ENCODE data around the gene KRT33B. TPM values are rescaled to one million over a fixed set of nuclear protein-coding genes. Genes with fewer than 3 reads are reported as not detected.

Gene KRT33B
- polyA plus RNA-seq, 1 donor from 2014 or later, result not detected

GRCh38 chr17:41394254-41394996 is 24.8 kb upstream of the KRT33B start:
- H3K27ac ChIP-seq (ENCODE audit: low read length), result no peak overlapping the region
- no peaks in the 10 kb centered on the region for H3K36me3 ChIP-seq (ENCODE audit: insufficient read depth, low read length)
- H3K4me2 ChIP-seq (ENCODE audit: low read length), result no peak overlapping the region
- no peaks in the 10 kb centered on the region for H3K9me3 ChIP-seq (ENCODE audit: low read length)
- H4K20me1 ChIP-seq (ENCODE audit: insufficient read depth), result no peaks in the 10 kb centered on the region
- H3F3A ChIP-seq (ENCODE audit: insufficient read depth, low read length, poor library complexity, severe bottlenecking), result no peaks in the 10 kb centered on the region
- no peak overlapping the region for H3K4me3 ChIP-seq (ENCODE audit: low read length)
- H3K9me2 ChIP-seq (ENCODE audit: insufficient read depth, low read length), result no peaks in the 10 kb centered on the region
- H3K9ac ChIP-seq (ENCODE audit: low read length), result no peak overlapping the region
- H3K79me2 ChIP-seq (replicated peaks; ENCODE audit: insufficient read depth, low read length), result no peaks in the 10 kb centered on the region
- no peak overlapping the region for H2AFZ ChIP-seq (ENCODE audit: low read depth, low read length)
- no peaks in the 10 kb centered on the region for H3K27me3 ChIP-seq (ENCODE audit: insufficient read depth, low read depth, low read length)
- TF ChIP-seq MXI1 (conservative IDR thresholded peaks at IDR 0.05; ENCODE audit: poor library complexity, severe bottlenecking) (no peak), CTCF (IDR thresholded peaks at IDR 0.05; ENCODE audit: poor library complexity, severe bottlenecking) (no peak), EP300 (conservative IDR thresholded peaks at IDR 0.05; ENCODE audit: poor library complexity, severe bottlenecking) (no peak), SMC3 (conservative IDR thresholded peaks at IDR 0.05; ENCODE audit: poor library complexity) (no peak), REST (IDR thresholded peaks at IDR 0.05; ENCODE audit: borderline replicate concordance) (no peak), POLR2AphosphoS5 (IDR thresholded peaks at IDR 0.05) (no peak), TAF1 (IDR thresholded peaks at IDR 0.05; ENCODE audit: low read depth) (no peak), RAD21 (conservative IDR thresholded peaks at IDR 0.05) (no peak), EZH2 (IDR thresholded peaks at IDR 0.05; ENCODE audit: borderline replicate concordance, insufficient read depth, low read length, poor library complexity, severe bottlenecking) (no peak)

GRCh38 chr17:41393826-41394225 is 24.2 kb upstream of the KRT33B start:
- H3K4me2 ChIP-seq (ENCODE audit: low read length), result no peak overlapping the region
- no peaks in the 10 kb centered on the region for H3K9me3 ChIP-seq (ENCODE audit: low read length)
- H3K9me2 ChIP-seq (ENCODE audit: insufficient read depth, low read length), result no peaks in the 10 kb centered on the region
- H4K20me1 ChIP-seq (ENCODE audit: insufficient read depth), result no peaks in the 10 kb centered on the region
- H3K4me3 ChIP-seq (ENCODE audit: low read length), result no peak overlapping the region
- no peak overlapping the region for H3K9ac ChIP-seq (ENCODE audit: low read length)
- H3K27ac ChIP-seq (ENCODE audit: low read length), result no peak overlapping the region
- no peaks in the 10 kb centered on the region for H3K36me3 ChIP-seq (ENCODE audit: insufficient read depth, low read length)
- H3F3A ChIP-seq (ENCODE audit: insufficient read depth, low read length, poor library complexity, severe bottlenecking), result no peaks in the 10 kb centered on the region
- TF ChIP-seq RAD21 (conservative IDR thresholded peaks at IDR 0.05) (no peak), SMC3 (conservative IDR thresholded peaks at IDR 0.05; ENCODE audit: poor library complexity) (no peak)
- no peaks in the 10 kb centered on the region for H3K79me2 ChIP-seq (replicated peaks; ENCODE audit: insufficient read depth, low read length)
- H3K27me3 ChIP-seq (ENCODE audit: insufficient read depth, low read depth, low read length), result no peaks in the 10 kb centered on the region
- no peak overlapping the region for H2AFZ ChIP-seq (ENCODE audit: low read depth, low read length)
